Esophagus squamous epithelium (tissue), 4 donors: Measurements from ENCODE around the gene FARP2.

Source experiments
- CTCF ChIP-seq, 6 experiments: fragments of 450-650 bp in 4 of 6; fragments of 200-600 bp in 2 of 6; sonication (generic) in 2 of 6; IDR thresholded peaks; one replicate each; pipeline ENCODE4 v1.5.1; 2016 to 2019; ENCODE audit warnings: antibody characterized with exemption in 6 of 6, mild to moderate bottlenecking in 4 of 6, moderate library complexity in 4 of 6
- POLR2A ChIP-seq, 4 donors: fragments of 450-650 bp; IDR thresholded peaks; one replicate each; pipeline ENCODE4 v1.6.1; 2017; ENCODE audit warnings: antibody characterized with exemption in 4 of 4, mild to moderate bottlenecking in 4 of 4, moderate library complexity in 3 of 4

- TF ChIP-seq CTCF (IDR thresholded peaks at IDR 0.05) = no peak
- TF ChIP-seq POLR2A (IDR thresholded peaks at IDR 0.05) = no peak
Observed at GRCh38 chr2:241478166-241478565, 122.1 kb downstream of the FARP2 start.
